HepG2 (cell line): Measurements from ENCODE around the gene DCTN4. TPM values are rescaled to one million over a fixed set of nuclear protein-coding genes. Genes with fewer than 3 reads are reported as not detected.

ENCODE experiments used
- AHR ChIP-seq: IDR thresholded peaks from 2 replicates; pipeline ENCODE4 v1.6.1; 2018; ENCODE audit warnings: missing genetic modification reagents, missing compliant biosample characterization
- ARNT2 ChIP-seq: sonication (generic); formaldehyde crosslinking; IDR thresholded peaks from 2 replicates; pipeline ENCODE4 v1.8.0; 2022; ENCODE audit warnings: mild to moderate bottlenecking, low read depth, missing genetic modification reagents, moderate library complexity
- ATAD3A ChIP-seq: sonication (generic); formaldehyde crosslinking; IDR thresholded peaks from 2 replicates; pipeline ENCODE4 v1.4.0; 2020; ENCODE audit warnings: missing genetic modification reagents
- HDAC1 ChIP-seq: sonication (generic); formaldehyde crosslinking; IDR thresholded peaks from 2 replicates; pipeline ENCODE4 v1.5.1; 2020; ENCODE audit warnings: mild to moderate bottlenecking, missing genetic modification reagents
- JARID2 ChIP-seq: sonication (generic); formaldehyde crosslinking; IDR thresholded peaks from 2 replicates; pipeline ENCODE4 v1.8.1; 2023; ENCODE audit warnings: missing genetic modification reagents, inconsistent platforms; ENCODE audit not compliant: insufficient replicate concordance
- KDM5A ChIP-seq: fragments of 200-600 bp; sonication (generic); IDR thresholded peaks from 2 replicates; pipeline ENCODE4 v1.7.0; 2018; ENCODE audit warnings: antibody characterized with exemption, mild to moderate bottlenecking, low read length, borderline replicate concordance
- NFE2L2 ChIP-seq: fragments of 150-350 bp; IDR thresholded peaks from 2 replicates; pipeline ENCODE4 v1.6.1; 2014; ENCODE audit warnings: low read length
- SMAD1 ChIP-seq: sonication (generic); formaldehyde crosslinking; IDR thresholded peaks from 2 replicates; pipeline ENCODE4 v1.4.0; 2020; ENCODE audit warnings: missing genetic modification reagents, low read depth, mild to moderate bottlenecking, borderline replicate concordance
- TBX2 ChIP-seq: sonication (generic); formaldehyde crosslinking; IDR thresholded peaks from 2 replicates; pipeline ENCODE4 v1.5.0; 2020; ENCODE audit warnings: missing genetic modification reagents, mild to moderate bottlenecking, borderline replicate concordance
- ZBTB42 ChIP-seq: sonication (generic); formaldehyde crosslinking; IDR thresholded peaks from 2 replicates; pipeline ENCODE4 v1.5.0; 2020; ENCODE audit warnings: mild to moderate bottlenecking, missing genetic modification reagents
- ZNF30 ChIP-seq: sonication (generic); formaldehyde crosslinking; IDR thresholded peaks from 2 replicates; pipeline ENCODE4 v1.5.0; 2020; ENCODE audit warnings: mild to moderate bottlenecking, missing genetic modification reagents
- ZNF460 ChIP-seq: sonication (generic); formaldehyde crosslinking; IDR thresholded peaks from 2 replicates; pipeline ENCODE4 v1.5.1; 2020; ENCODE audit warnings: missing genetic modification reagents, mild to moderate bottlenecking, borderline replicate concordance
- ZNF776 ChIP-seq: sonication (generic); formaldehyde crosslinking; IDR thresholded peaks from 2 replicates; pipeline ENCODE4 v1.4.0; 2020; ENCODE audit warnings: mild to moderate bottlenecking, missing genetic modification reagents
- polyA plus RNA-seq, 8 experiments: library from polyadenylated mRNA; depleted of rRNA in 3 of 8; stranded (reverse) in 7 of 8; unstranded in 1 of 8; fragments of >200 nt; fragmentation: Illumina TruSeq in 4 of 8; extraction: Trizol in 4 of 8; gene quantifications; 2 replicates each; pipeline versions ENCODE4 v1.2.1 to v1.2.3, GENCODE V29; 2011 to 2016; ENCODE audit warnings: low read depth in 4 of 8, missing spikeins in 1 of 8, mixed read lengths in 1 of 8; ENCODE audit not compliant: insufficient read depth in 1 of 8
- total RNA-seq, 5 experiments: library from RNA; depleted of rRNA; stranded (reverse); fragments of >200 nt; fragmentation: Illumina TruSeq; extraction: Trizol; gene quantifications; 2 replicates each; pipeline ENCODE4 v1.2.3, GENCODE V29; 2016; ENCODE audit warnings: low read depth in 1 of 5
- TF ChIP-seq, protein P1 (sequence below): sonication (generic); formaldehyde crosslinking; IDR thresholded peaks from 2 replicates; pipeline ENCODE4 v1.8.0; 2022; ENCODE audit warnings: missing genetic modification reagents, mild to moderate bottlenecking, borderline replicate concordance
- TF ChIP-seq, protein P2 (sequence below): sonication (generic); formaldehyde crosslinking; IDR thresholded peaks from 2 replicates; pipeline ENCODE4 v1.4.0; 2020; ENCODE audit warnings: mild to moderate bottlenecking, missing genetic modification reagents
- TF ChIP-seq, protein P3 (sequence below): sonication (generic); formaldehyde crosslinking; IDR thresholded peaks from 2 replicates; pipeline ENCODE4 v1.8.1; 2023; ENCODE audit warnings: missing genetic modification reagents, inconsistent platforms, borderline replicate concordance
- TF ChIP-seq, protein P4 (sequence below): sonication (generic); formaldehyde crosslinking; IDR thresholded peaks from 2 replicates; pipeline ENCODE4 v1.5.0; 2020; ENCODE audit warnings: missing genetic modification reagents
- TF ChIP-seq, protein P5 (sequence below): IDR thresholded peaks from 2 replicates; pipeline ENCODE4 v1.6.1; 2016; ENCODE audit warnings: missing genetic modification reagents, missing compliant biosample characterization
- TF ChIP-seq, protein P6 (sequence below): sonication (generic); formaldehyde crosslinking; conservative IDR thresholded peaks from 2 replicates; pipeline ENCODE4 v1.4.0; 2020; ENCODE audit warnings: missing genetic modification reagents

Gene DCTN4
- total and polyA plus RNA-seq, 2 of the 13 experiments (the other 11 are each of a cell fraction or from before 2014, with no cell fraction given): 24.1 to 26.9 TPM

DNA sequence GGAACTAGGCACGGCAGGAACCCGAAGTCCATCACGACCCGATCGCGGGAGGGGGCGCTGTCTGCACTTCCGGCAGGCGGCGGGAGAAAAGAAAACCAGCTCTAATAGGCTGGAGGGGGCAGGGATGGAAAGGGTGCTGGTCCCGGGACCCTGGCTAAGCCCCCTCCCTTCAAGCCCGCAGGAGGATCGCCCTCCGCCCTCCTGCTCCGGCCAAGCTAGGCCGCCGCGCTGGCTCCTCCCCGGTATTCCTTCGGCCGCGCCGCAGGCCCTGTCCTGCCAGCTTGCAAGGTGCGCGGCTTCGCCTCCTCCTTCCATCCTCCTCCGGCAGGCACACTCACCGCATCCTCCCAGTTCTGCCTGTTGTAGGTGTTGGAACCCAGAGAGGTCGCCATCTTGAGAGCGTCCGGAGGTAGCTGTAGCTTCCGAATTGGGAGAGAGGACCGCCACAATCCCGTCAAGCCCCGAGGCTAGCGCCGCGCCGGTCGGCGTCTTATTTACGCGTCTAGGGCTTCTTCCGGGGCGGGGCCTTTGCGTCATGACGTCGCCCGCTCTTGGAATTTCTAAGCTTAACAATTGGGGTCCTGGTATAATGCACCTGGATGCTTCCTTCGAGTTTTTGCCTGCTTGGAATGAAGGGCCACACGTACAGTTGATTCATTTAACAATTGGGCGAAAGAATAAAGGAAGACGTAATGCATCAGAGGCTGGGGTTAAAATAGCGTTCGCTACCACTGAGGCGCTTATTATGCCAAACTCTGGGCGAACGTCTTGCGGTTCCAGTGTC, 58.0 kb downstream of the DCTN4 start, which contains the start of gene RBM22 (continued):
- peak; percentile 93 for TF ChIP-seq KDM5A
- 0 out of 2 replicates have a peak, but pooled peaks have one; percentile 82 for TF ChIP-seq SMAD1 (CRISPR knock-in tag)
- TF ChIP-seq JARID2 (CRISPR knock-in tag): no peak
- TF ChIP-seq ZNF776 (CRISPR knock-in tag): no peak
- no peak for TF ChIP-seq ZNF30 (CRISPR knock-in tag)
- peak; percentile 79 for TF ChIP-seq HDAC1 (CRISPR knock-in tag)
- TF ChIP-seq, protein P1, sequence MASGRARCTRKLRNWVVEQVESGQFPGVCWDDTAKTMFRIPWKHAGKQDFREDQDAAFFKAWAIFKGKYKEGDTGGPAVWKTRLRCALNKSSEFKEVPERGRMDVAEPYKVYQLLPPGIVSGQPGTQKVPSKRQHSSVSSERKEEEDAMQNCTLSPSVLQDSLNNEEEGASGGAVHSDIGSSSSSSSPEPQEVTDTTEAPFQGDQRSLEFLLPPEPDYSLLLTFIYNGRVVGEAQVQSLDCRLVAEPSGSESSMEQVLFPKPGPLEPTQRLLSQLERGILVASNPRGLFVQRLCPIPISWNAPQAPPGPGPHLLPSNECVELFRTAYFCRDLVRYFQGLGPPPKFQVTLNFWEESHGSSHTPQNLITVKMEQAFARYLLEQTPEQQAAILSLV (CRISPR knock-in tag): peak; percentile 74; the same call in 1 of the 2 replicates
- TF ChIP-seq, protein P2, sequence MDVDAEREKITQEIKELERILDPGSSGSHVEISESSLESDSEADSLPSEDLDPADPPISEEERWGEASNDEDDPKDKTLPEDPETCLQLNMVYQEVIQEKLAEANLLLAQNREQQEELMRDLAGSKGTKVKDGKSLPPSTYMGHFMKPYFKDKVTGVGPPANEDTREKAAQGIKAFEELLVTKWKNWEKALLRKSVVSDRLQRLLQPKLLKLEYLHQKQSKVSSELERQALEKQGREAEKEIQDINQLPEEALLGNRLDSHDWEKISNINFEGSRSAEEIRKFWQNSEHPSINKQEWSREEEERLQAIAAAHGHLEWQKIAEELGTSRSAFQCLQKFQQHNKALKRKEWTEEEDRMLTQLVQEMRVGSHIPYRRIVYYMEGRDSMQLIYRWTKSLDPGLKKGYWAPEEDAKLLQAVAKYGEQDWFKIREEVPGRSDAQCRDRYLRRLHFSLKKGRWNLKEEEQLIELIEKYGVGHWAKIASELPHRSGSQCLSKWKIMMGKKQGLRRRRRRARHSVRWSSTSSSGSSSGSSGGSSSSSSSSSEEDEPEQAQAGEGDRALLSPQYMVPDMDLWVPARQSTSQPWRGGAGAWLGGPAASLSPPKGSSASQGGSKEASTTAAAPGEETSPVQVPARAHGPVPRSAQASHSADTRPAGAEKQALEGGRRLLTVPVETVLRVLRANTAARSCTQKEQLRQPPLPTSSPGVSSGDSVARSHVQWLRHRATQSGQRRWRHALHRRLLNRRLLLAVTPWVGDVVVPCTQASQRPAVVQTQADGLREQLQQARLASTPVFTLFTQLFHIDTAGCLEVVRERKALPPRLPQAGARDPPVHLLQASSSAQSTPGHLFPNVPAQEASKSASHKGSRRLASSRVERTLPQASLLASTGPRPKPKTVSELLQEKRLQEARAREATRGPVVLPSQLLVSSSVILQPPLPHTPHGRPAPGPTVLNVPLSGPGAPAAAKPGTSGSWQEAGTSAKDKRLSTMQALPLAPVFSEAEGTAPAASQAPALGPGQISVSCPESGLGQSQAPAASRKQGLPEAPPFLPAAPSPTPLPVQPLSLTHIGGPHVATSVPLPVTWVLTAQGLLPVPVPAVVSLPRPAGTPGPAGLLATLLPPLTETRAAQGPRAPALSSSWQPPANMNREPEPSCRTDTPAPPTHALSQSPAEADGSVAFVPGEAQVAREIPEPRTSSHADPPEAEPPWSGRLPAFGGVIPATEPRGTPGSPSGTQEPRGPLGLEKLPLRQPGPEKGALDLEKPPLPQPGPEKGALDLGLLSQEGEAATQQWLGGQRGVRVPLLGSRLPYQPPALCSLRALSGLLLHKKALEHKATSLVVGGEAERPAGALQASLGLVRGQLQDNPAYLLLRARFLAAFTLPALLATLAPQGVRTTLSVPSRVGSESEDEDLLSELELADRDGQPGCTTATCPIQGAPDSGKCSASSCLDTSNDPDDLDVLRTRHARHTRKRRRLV (CRISPR knock-in tag): peak; percentile 86
- no peak for TF ChIP-seq NFE2L2
- TF ChIP-seq, protein P3, sequence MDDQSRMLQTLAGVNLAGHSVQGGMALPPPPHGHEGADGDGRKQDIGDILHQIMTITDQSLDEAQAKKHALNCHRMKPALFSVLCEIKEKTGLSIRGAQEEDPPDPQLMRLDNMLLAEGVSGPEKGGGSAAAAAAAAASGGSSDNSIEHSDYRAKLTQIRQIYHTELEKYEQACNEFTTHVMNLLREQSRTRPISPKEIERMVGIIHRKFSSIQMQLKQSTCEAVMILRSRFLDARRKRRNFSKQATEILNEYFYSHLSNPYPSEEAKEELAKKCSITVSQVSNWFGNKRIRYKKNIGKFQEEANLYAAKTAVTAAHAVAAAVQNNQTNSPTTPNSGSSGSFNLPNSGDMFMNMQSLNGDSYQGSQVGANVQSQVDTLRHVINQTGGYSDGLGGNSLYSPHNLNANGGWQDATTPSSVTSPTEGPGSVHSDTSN (CRISPR knock-in tag): no peak
- TF ChIP-seq, protein P4, sequence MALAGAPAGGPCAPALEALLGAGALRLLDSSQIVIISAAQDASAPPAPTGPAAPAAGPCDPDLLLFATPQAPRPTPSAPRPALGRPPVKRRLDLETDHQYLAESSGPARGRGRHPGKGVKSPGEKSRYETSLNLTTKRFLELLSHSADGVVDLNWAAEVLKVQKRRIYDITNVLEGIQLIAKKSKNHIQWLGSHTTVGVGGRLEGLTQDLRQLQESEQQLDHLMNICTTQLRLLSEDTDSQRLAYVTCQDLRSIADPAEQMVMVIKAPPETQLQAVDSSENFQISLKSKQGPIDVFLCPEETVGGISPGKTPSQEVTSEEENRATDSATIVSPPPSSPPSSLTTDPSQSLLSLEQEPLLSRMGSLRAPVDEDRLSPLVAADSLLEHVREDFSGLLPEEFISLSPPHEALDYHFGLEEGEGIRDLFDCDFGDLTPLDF: no peak
- TF ChIP-seq, protein P5, sequence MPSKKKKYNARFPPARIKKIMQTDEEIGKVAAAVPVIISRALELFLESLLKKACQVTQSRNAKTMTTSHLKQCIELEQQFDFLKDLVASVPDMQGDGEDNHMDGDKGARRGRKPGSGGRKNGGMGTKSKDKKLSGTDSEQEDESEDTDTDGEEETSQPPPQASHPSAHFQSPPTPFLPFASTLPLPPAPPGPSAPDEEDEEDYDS (CRISPR knock-in tag): peak; percentile 89
- TF ChIP-seq, protein P6, sequence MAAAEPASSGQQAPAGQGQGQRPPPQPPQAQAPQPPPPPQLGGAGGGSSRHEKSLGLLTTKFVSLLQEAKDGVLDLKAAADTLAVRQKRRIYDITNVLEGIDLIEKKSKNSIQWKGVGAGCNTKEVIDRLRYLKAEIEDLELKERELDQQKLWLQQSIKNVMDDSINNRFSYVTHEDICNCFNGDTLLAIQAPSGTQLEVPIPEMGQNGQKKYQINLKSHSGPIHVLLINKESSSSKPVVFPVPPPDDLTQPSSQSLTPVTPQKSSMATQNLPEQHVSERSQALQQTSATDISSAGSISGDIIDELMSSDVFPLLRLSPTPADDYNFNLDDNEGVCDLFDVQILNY: peak; percentile 39; the same call in 1 of the 2 replicates
- no peak for TF ChIP-seq ZBTB42 (CRISPR knock-in tag)
- TF ChIP-seq AHR: peak; percentile 84; the same call in 1 of the 2 replicates
- TF ChIP-seq TBX2: peak; percentile 80
- no peak; the same call in 1 of the 2 replicates for TF ChIP-seq ZNF460
- TF ChIP-seq ARNT2 (CRISPR knock-in tag): peak; percentile 76
- TF ChIP-seq ATAD3A: no peak
